Astrocyte of the spinal cord (primary cell): ENCODE data around the gene ZNF780A.
A peak's percentile ranks its signal among the peaks of the same experiment; 100 is the strongest.

Experiments
- DNase-seq: peaks from one replicate; pipeline ENCODE4 v3.0.0; 2011; ENCODE audit warnings: low read depth, low spot score
- H3K4me3 ChIP-seq: 2 replicates; pipeline ENCODE4 v1.5.1; 2011; ENCODE audit warnings: low read depth, mild to moderate bottlenecking, low read length, moderate library complexity
- in situ Hi-C: cut with HindIII; loops from 2 replicates; pipeline ENCODE4 v1.10.0; 2017; ENCODE audit warnings: low sequenced_read_pairs
- TF ChIP-seq, protein P1 (sequence below): IDR thresholded peaks from 2 replicates; pipeline ENCODE4 v1.5.1; 2012; ENCODE audit warnings: low read depth, mild to moderate bottlenecking, low read length, inconsistent platforms

ZNF780A gene

DNA sequence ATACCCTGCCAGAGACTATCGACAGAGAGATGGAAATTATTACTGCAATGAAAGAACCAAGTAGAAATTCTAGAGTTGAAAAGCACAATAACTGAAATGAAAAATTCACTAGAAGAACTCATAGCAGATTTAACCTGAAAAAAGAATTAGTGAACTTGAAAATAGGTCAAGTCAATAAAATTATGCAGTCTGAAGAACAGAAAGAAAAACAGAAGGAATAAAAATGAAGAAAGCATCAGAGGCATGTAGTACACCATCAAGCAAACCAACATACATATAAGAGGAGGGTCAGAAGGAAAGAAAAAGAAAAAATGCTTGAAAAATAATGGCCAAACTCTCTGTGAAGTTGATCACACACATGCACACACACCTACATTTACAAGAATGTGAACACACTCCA, 31.1 kb downstream of the ZNF780A start:
- no peak overlapping the region for H3K4me3 ChIP-seq
- in situ Hi-C loops: loop anchor here (5.0 kb wide), 1 partner anchor 33 kb away; the partner anchor contains the start of gene ZNF780A
- DNase-seq: no peak
- TF ChIP-seq, protein P1, sequence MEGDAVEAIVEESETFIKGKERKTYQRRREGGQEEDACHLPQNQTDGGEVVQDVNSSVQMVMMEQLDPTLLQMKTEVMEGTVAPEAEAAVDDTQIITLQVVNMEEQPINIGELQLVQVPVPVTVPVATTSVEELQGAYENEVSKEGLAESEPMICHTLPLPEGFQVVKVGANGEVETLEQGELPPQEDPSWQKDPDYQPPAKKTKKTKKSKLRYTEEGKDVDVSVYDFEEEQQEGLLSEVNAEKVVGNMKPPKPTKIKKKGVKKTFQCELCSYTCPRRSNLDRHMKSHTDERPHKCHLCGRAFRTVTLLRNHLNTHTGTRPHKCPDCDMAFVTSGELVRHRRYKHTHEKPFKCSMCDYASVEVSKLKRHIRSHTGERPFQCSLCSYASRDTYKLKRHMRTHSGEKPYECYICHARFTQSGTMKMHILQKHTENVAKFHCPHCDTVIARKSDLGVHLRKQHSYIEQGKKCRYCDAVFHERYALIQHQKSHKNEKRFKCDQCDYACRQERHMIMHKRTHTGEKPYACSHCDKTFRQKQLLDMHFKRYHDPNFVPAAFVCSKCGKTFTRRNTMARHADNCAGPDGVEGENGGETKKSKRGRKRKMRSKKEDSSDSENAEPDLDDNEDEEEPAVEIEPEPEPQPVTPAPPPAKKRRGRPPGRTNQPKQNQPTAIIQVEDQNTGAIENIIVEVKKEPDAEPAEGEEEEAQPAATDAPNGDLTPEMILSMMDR: no peak

DNA sequence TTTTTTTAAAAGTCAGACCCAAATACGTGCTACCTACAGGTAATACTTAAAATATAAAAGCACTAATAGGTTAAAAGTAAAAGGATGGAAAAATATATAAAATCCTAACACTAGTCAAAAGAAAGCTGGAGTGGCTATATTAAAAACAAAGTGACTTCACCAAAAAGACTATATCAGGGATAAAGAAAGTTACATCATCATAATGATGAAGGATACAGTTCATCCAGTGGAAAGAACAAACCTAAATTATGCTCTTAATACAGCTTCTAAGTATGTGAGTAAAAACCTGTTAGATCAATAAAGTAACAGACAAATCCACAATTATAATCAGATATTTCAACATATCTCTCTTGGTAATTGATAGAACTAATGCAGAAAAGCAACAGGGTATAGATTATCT, 33.6 kb downstream of the ZNF780A start:
- no peak for DNase-seq
- in situ Hi-C loops: loop anchor here (5.0 kb wide), 1 partner anchor 35 kb away; the partner anchor contains the start of gene ZNF780A
- TF ChIP-seq, protein P1: no peak
- no peak overlapping the region for H3K4me3 ChIP-seq

DNA sequence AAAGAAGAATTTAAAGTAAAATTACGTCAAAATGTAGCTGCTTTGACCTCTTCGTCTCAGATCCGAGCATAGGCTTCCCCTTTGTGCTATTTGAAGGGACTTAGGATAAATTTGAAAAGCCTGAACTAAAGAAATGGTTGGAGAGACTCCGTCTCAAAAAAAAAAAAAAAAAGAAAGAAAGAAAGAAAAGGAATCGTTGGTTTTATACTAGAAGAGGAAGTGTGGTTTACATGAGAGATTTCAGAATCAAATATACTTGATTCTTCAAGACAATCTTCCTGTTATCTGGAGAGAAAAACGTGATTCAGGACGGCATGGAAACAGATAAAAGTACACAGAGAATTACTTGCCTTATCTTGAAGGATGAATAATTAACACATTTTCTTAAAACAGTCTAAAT, 34.2 kb downstream of the ZNF780A start:
- peak overlapping the region; percentile 92 for H3K4me3 ChIP-seq
- TF ChIP-seq, protein P1: no peak
- in situ Hi-C loops: loop anchor here (5.0 kb wide), 1 partner anchor 36 kb away; the partner anchor contains the start of gene ZNF780A
- DNase-seq: no peak

DNA sequence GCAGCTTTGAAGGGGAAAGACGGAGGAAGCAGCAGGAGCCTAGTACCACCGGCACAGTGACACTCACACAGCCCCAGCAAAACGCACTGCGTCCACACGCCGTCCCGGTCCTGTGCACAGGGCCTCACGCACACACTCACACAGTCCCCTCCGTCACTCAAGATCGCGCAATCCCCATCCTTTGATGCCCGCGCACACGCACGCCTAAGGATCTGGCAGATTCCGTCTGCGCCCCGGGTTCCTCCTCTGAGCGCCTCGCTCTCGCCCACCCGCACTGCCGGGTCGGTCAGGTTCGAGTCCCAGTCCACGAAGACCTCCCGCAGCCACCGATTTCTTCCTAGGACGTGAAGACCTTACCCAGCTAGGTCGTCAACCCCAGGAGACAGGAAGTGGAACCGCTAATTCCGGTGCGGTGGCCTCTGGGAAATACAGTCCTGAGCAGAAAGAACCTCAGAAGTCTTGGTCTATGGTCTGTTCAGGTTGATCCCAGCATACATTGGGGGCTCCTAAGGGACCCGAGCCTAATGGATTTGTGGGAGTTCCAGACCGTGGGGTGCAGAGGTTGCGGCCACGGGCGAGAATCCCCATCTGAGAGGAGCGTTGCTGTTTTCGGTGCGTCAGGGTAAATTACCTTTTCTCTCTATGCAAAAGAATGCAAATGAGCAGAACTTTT, 34.8 kb downstream of the ZNF780A start, which contains the start of gene ZNF780B:
Gene ZNF780B (minus strand): TSS at position 400 of the 673 bp plus-strand sequence. CDS start 5,899 bp downstream, outside the sequence.
- H3K4me3 ChIP-seq: peak within 1 kb of the TSS; percentile 92
- peak; percentile 56 for DNase-seq
- TF ChIP-seq, protein P1: no peak
- in situ Hi-C loops: loop anchor here (5.0 kb wide), 1 partner anchor 36 kb away; the partner anchor contains the start of gene ZNF780A

- H3K4me3 ChIP-seq: peak overlapping the region; percentile 92
- DNase-seq: no peak
- in situ Hi-C loops: loop anchor here (5.0 kb wide), 1 partner anchor 37 kb away; the partner anchor contains the start of gene ZNF780A
- TF ChIP-seq, protein P1: no peak
Observed at GRCh38 chr19:40055049-40055448, 35.7 kb downstream of the ZNF780A start.

GRCh38 chr19:40054632-40055031, 36.1 kb downstream of the ZNF780A start:
- no peak overlapping the region for H3K4me3 ChIP-seq
- TF ChIP-seq, protein P1: no peak
- in situ Hi-C loops: loop anchor here (5.0 kb wide), 1 partner anchor 38 kb away; the partner anchor contains the start of gene ZNF780A
- no peak for DNase-seq
